ENCODE measurements around the gene DMD.

DNA sequence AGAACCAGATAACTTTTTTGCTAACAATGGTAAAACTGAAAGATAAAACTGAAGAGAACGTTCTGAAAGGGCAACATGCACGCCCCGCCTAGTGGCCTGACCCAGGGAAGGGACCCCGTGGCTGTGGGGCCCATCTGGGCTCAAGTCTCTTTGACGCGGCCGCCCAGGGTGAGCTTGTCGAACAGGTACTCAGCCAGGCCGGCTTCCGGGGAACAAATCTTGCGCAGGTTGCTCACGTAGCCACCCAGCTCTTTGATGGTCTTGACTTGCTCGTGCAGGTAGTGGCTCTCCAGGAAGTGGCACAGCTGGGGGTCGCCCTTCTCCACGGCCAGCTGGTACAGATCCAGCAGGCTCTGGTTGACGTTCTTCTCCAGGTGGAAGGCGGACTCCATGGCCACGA, 2140.1 kb downstream of the DMD start:
- TF ChIP-seq POLR2A (IDR thresholded peaks at IDR 0.05): no peak
- TF ChIP-seq, protein P1, sequence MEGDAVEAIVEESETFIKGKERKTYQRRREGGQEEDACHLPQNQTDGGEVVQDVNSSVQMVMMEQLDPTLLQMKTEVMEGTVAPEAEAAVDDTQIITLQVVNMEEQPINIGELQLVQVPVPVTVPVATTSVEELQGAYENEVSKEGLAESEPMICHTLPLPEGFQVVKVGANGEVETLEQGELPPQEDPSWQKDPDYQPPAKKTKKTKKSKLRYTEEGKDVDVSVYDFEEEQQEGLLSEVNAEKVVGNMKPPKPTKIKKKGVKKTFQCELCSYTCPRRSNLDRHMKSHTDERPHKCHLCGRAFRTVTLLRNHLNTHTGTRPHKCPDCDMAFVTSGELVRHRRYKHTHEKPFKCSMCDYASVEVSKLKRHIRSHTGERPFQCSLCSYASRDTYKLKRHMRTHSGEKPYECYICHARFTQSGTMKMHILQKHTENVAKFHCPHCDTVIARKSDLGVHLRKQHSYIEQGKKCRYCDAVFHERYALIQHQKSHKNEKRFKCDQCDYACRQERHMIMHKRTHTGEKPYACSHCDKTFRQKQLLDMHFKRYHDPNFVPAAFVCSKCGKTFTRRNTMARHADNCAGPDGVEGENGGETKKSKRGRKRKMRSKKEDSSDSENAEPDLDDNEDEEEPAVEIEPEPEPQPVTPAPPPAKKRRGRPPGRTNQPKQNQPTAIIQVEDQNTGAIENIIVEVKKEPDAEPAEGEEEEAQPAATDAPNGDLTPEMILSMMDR (IDR thresholded peaks at IDR 0.05): no peak
